NT2/D1 (cell line): ENCODE measurements around the gene STAP2.
"Not testable (repeated sequence)": the region's sequence is repeated elsewhere in the genome, so short reads cannot be mapped to it uniquely, and the experiment has no call there.

Source experiments
- DNase-seq: peaks from one replicate; pipeline ENCODE4 v3.0.0-alpha.2; 2011; ENCODE audit warnings: low read depth, low spot score
- H3K27me3 ChIP-seq: 2 replicates; pipeline ENCODE4 v1.6.0; 2011; ENCODE audit warnings: mild to moderate bottlenecking; ENCODE audit not compliant: insufficient read length, insufficient read depth
- H3K36me3 ChIP-seq: 2 replicates; pipeline ENCODE4 v1.6.1; 2011; ENCODE audit warnings: mild to moderate bottlenecking, low read length, mixed read lengths; ENCODE audit not compliant: insufficient read depth, insufficient read length
- H3K4me1 ChIP-seq: 2 replicates; pipeline ENCODE4 v1.5.1; 2011; ENCODE audit not compliant: insufficient read depth, insufficient read length
- H3K4me3 ChIP-seq: 2 replicates; pipeline ENCODE4 v1.5.1; 2011; ENCODE audit warnings: low read depth; ENCODE audit not compliant: insufficient read length
- H3K9ac ChIP-seq: 2 replicates; pipeline ENCODE4 v1.6.0; 2011; ENCODE audit warnings: low read depth; ENCODE audit not compliant: insufficient read length
- H3K9me3 ChIP-seq: 2 replicates; pipeline ENCODE4 v1.5.1; 2011; ENCODE audit warnings: mild to moderate bottlenecking, low read length; ENCODE audit not compliant: insufficient read depth
- SUZ12 ChIP-seq: IDR thresholded peaks from 2 replicates; pipeline ENCODE4 v1.6.1; 2011; ENCODE audit not compliant: insufficient read length, insufficient read depth; ENCODE audit errors: extremely low read depth
- YY1 ChIP-seq: IDR thresholded peaks from 2 replicates; pipeline ENCODE4 v1.6.1; 2011; ENCODE audit not compliant: insufficient read length, insufficient read depth
- ZNF274 ChIP-seq: IDR thresholded peaks from 2 replicates; pipeline ENCODE4 v1.6.1; 2011; ENCODE audit warnings: mild to moderate bottlenecking, low read depth, low read length

Gene STAP2

DNA sequence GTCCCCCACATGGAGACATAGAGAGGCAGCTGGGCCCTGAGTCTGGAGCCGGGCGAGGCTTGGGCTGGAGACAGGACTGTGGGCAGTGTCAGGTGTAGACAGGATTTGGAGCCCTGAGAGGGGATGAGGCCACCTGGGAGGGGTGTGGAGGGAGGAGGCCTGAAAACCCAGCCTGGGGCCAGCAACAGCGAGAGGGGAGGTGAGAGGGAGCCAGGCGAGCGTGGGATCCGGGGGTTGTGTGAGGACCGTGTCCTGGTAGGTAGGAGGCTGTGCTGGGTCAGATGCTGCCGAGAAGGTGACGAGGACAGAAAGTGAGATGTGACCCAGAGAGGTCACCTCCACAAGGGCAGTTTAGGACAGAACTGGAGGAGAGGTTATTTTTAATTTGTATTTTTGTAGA, 12.1 kb upstream of the STAP2 start:
- Histone ChIP-seq H3K36me3 (peaks cover 38% of the 10 kb centered on the region), H3K9me3 (no peaks in the 10 kb centered on the region), H3K27me3 (no peaks in the 10 kb centered on the region), H3K9ac (no peak overlapping the region), H3K4me3 (no peak overlapping the region), H3K4me1 (no peaks in the 10 kb centered on the region)
- TF ChIP-seq ZNF274, result no peak
- no peak for TF ChIP-seq SUZ12
- TF ChIP-seq YY1, result no peak
- DNase-seq, result no peak

GRCh38 chr19:4350111-4350510, 11.5 kb upstream of the STAP2 start:
- H3K36me3 ChIP-seq, result peaks cover 41% of the 10 kb centered on the region
- H3K9me3 ChIP-seq, result no peaks in the 10 kb centered on the region
- H3K9ac ChIP-seq, result no peak overlapping the region
- H3K4me1 ChIP-seq, result no peaks in the 10 kb centered on the region
- TF ChIP-seq ZNF274, result no peak
- TF ChIP-seq SUZ12, result no peak
- TF ChIP-seq YY1, result no peak
- no peak overlapping the region for H3K4me3 ChIP-seq
- no peak for DNase-seq
- H3K27me3 ChIP-seq, result no peaks in the 10 kb centered on the region

GRCh38 chr19:4349225-4349624, 10.6 kb upstream of the STAP2 start:
- H3K4me3 ChIP-seq, H3K9ac ChIP-seq, H3K4me1 ChIP-seq, DNase-seq, H3K27me3 ChIP-seq, H3K9me3 ChIP-seq: not testable (repeated sequence)
- peaks cover 34% of the 10 kb centered on the region for H3K36me3 ChIP-seq

DNA sequence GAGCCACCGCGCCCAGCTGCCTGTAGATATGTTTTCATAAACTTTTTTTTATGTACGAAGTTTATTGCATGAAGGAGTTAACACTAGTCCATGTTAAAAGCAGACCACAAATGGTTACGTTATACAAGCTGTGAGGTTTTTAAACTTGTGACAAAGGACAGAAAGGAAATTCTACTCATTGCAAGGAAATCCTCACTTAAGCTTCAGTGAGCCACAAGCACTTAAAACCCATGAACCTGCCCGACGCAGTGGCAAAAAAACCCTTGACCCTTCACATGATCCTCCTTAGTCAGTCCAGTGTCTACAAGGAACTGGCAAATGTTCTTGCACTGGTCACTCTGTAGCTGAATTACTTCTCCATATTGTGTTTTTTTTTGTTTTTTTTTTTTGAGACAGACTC, 8.9 kb upstream of the STAP2 start:
- TF ChIP-seq SUZ12, result no peak
- TF ChIP-seq ZNF274, result no peak
- no peak for TF ChIP-seq YY1
- Histone ChIP-seq H3K4me1 (peaks cover 7% of the 10 kb centered on the region), H3K4me3 (no peak overlapping the region), H3K9ac (no peak overlapping the region), H3K36me3 (peaks cover 27% of the 10 kb centered on the region), H3K27me3 (peaks cover 7% of the 10 kb centered on the region), H3K9me3 (no peaks in the 10 kb centered on the region)
- DNase-seq, result no peak

GRCh38 chr19:4346020-4346383, 7.4 kb upstream of the STAP2 start:
- peaks cover 27% of the 10 kb centered on the region for H3K36me3 ChIP-seq
- H3K27me3 ChIP-seq, result peaks cover 11% of the 10 kb centered on the region
- H3K9me3 ChIP-seq, result no peaks in the 10 kb centered on the region
- DNase-seq, result no peak
- H3K9ac ChIP-seq, result no peak overlapping the region
- TF ChIP-seq YY1 (no peak), SUZ12 (no peak), ZNF274 (no peak)
- H3K4me1 ChIP-seq, result peaks cover 7% of the 10 kb centered on the region
- no peak overlapping the region for H3K4me3 ChIP-seq

GRCh38 chr19:4345342-4346019, 6.9 kb upstream of the STAP2 start:
- Histone ChIP-seq H3K4me3 (no peak overlapping the region), H3K4me1 (peaks cover 7% of the 10 kb centered on the region), H3K9ac (no peak overlapping the region), H3K36me3 (peaks cover 26% of the 10 kb centered on the region), H3K9me3 (no peaks in the 10 kb centered on the region), H3K27me3 (peaks cover 16% of the 10 kb centered on the region)
- no peak for DNase-seq
- TF ChIP-seq YY1 (no peak), ZNF274 (no peak), SUZ12 (no peak)

- Histone ChIP-seq H3K36me3 (peaks cover 11% of the 10 kb centered on the region), H3K9ac (peak within 1 kb of the TSS; percentile 94), H3K9me3 (no peaks in the 10 kb centered on the region), H3K4me3 (peak within 1 kb of the TSS; percentile 63), H3K27me3 (peaks cover 31% of the 10 kb centered on the region), H3K4me1 (peaks cover 9% of the 10 kb centered on the region)
- TF ChIP-seq SUZ12, result no peak
- no peak for TF ChIP-seq ZNF274
- TF ChIP-seq YY1, result no peak
- DNase-seq, result peak; percentile 71
Observed at GRCh38 chr19:4343370-4344307, 5.0 kb upstream of the STAP2 start, which contains the start of gene MPND. MPND (plus strand) TSS chr19:4343562; CDS start chr19:4343594, 32 bp downstream.
